ENCODE measurements around the gene ERBB4.

The ERBB4 gene

DNA sequence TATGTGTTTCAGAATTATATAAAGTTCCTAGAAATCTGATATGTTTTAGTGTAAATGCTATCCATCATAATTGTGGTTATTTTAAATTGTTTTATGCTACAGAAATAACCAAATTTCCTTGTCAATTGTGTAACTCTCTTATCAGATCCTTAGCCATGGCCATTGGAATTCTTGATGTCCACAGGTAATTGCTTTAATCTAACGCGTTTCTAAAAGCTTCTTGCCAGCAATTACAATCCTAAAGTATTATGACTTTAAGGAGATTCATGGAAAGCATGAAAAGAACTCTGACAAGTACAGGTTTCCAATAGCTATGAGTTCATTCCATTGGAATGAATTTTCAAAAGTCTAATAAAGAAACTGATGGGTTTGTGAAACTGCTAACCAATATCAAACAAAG, 472.1 kb downstream of the ERBB4 start:
- TF ChIP-seq JUND (IDR thresholded peaks at IDR 0.05; ENCODE audit: low read depth), result no peak
- DNase-seq (ENCODE audit: low read depth in 1 of 2, low spot score in 1 of 2), result no peak
- in situ Hi-C loops (cut with HindIII; ENCODE audit: low pct_unique_long_range_greater_than_20kb, low sequenced_read_pairs), result no loop called here

DNA sequence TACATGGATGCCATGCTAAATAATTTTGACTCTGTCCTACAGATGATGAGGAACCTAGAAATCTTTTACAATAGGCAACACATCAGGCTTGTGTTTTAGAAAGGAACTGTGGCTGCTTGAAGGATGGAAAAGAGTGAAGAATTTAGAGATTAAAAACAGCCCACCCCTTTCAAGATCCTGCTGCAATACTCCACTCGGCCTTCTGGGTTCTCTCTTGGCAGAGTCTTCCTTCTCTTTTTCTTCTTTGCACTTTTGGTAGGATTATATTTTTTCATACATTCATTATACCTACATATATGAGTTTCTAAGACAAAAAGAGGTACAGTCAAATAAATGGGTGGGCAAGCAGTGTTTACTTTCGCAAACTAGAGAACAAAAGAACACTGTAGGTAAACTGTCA, 474.3 kb downstream of the ERBB4 start:
- in situ Hi-C loops (cut with HindIII; ENCODE audit: low pct_unique_long_range_greater_than_20kb, low sequenced_read_pairs), result no loop called here
- no peak for TF ChIP-seq JUND (IDR thresholded peaks at IDR 0.05; ENCODE audit: low read depth)
- DNase-seq (ENCODE audit: low read depth in 1 of 2, low spot score in 1 of 2), result no peak

DNA sequence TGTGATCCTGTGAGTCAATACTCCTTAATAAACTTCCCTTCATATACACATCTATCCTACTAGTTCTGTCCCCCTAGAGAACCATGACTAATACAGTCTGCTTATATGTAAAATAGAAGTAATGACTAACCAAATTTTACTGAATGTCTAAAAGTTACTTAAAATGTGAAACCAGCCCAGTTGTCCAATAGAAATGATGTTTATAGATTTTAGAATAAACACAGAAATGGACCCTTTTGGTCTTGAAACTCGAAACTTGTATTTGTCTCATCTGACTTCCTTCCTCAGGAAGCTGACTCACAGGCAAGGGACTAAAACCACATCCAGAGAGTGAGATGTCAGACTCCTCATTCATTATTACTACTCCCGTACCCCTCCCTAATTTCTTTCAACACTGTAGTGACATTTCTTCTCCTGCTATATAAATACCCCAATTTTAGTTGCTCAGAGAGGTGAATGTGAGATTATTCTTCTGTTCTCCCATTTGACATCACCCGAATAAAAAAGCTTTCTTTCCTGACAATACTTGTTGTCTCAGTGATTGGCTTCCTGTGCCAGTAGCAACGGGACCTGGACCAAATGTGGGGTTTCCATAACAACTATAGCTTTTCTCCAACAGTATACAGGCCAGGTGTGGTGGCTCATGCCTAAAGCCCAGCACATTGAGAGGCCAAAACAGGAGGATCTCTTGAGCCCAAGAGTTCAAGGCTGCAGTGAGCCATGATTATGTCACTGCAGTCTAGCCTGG, 486.0 kb downstream of the ERBB4 start:
- DNase-seq (ENCODE audit: low read depth in 1 of 2, low spot score in 1 of 2), result no peak
- in situ Hi-C loops (cut with HindIII; ENCODE audit: low pct_unique_long_range_greater_than_20kb, low sequenced_read_pairs), result no loop called here
- TF ChIP-seq JUND (IDR thresholded peaks at IDR 0.05; ENCODE audit: low read depth), result no peak

DNA sequence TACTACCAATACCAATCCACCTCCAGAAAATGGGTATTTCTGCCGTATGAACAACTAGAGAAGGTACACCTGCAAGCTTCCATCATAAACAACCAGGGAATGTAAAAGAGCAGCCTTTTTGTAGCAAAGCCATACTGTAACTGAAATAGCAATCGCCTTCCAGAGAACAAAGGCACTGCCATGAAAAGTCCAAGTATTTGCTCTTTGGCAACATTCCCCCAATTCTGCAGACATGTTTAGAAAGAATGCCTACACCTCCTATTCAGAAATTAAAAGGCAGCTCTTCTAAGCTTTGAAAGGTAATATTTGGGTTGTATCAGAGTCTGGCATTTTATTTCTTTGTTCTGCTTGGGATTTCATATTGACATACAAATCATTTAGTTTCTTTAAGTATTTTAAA, 487.7 kb downstream of the ERBB4 start:
- no peak for DNase-seq (ENCODE audit: low read depth in 1 of 2, low spot score in 1 of 2)
- TF ChIP-seq JUND (IDR thresholded peaks at IDR 0.05; ENCODE audit: low read depth), result no peak

DNA sequence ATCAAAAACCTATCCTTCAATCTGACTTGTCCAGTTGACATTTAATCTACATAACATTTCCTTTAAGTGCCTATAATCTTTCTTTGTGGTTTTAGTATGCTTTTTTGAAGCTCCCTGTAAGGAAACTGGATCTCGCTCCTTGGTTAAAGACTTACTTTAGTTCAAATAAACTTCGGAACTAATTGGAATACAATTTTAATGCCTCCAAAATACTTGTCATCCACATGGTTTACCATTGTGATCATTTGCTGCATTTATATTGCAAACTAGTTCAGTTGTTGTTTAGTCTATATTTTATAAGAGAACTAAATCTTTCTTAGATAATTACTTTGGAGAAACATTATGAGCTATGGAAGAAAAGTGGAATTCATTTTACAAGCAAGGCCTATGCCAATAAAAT, 496.0 kb downstream of the ERBB4 start:
- in situ Hi-C loops (cut with HindIII; ENCODE audit: low pct_unique_long_range_greater_than_20kb, low sequenced_read_pairs), result no loop called here
- no peak for DNase-seq (ENCODE audit: low read depth in 1 of 2, low spot score in 1 of 2)
- TF ChIP-seq JUND (IDR thresholded peaks at IDR 0.05; ENCODE audit: low read depth), result no peak

More for the DNA sequence above, 487.7 kb downstream of the ERBB4 start:
- in situ Hi-C loops (cut with HindIII; ENCODE audit: low pct_unique_long_range_greater_than_20kb, low sequenced_read_pairs), result no loop called here

DNA sequence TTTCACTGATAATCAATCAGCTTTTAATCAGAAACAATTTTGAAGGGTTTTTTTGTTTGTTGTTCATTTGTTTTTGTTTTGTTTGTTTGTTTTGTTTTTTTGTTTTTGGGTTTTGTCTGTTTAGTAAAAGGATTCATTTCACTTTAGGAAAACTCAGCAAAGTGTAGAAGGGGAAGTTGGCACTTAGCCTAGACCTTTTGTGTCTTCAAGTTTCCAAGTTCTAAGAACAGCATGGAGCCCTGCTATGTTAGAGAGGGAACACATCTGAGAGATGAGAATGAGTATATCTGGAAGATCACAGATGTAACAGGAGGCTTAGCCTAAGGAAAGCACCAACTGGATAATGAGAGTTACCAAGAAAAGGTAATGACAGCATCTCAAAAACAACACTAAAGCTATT, 501.5 kb downstream of the ERBB4 start:
- TF ChIP-seq JUND (IDR thresholded peaks at IDR 0.05; ENCODE audit: low read depth), result no peak
- DNase-seq (ENCODE audit: low read depth in 1 of 2, low spot score in 1 of 2), result no peak
- in situ Hi-C loops (cut with HindIII; ENCODE audit: low pct_unique_long_range_greater_than_20kb, low sequenced_read_pairs), result no loop called here

DNA sequence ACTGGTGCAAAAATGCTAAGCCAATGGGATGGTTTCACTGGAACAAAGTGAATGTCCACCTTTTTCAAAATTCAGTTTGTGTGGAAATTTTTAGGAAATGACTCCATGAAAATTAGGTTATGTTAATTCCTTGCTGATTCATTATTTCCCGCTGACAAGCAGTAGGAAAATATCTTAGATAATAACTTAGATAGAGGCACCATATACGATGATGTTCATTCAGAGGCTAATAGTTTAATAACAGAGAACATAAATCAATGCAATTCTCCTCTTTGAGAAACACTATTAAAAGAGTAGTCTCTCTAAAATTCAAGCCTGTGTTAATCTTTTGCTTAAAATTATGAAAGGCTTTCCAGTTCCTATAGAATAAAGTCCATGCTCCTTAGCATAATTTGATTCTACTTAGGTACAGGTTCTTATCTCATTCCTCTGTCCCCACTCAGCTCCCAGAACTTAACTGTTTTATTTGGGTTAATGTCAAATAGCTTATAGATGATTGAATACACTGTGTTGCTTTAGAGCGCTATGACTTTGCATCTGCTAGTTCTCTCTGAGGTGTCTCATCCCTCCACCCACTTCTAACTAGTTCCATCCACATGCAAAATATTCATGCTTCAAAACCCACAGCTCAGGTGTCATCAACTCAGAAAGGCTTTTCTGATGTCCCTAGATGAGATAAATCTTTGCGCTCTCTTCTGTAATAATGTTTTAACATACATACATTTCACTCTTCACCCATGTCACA, 503.6 kb downstream of the ERBB4 start:
- DNase-seq (ENCODE audit: low read depth in 1 of 2, low spot score in 1 of 2), result no peak
- in situ Hi-C loops (cut with HindIII; ENCODE audit: low pct_unique_long_range_greater_than_20kb, low sequenced_read_pairs), result no loop called here
- no peak for TF ChIP-seq JUND (IDR thresholded peaks at IDR 0.05; ENCODE audit: low read depth)

DNA sequence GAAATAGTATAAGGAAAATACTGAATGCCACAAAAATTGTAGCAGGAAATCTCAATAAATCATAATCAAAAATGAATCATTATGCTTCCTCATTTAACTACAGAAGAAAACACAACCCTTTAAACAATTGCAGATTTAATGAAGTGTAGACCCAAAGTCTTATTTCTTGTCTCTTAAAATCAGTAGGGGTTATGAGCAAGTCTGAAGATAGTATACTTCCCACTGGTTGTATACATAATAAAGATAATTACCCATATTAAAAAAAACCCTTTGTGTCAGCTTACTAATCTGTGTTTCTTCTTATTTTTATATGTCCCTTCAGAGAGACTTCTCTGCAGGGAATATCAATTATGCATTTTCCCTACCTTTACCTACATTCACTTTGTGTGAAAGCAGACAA, 504.7 kb downstream of the ERBB4 start:
- in situ Hi-C loops (cut with HindIII; ENCODE audit: low pct_unique_long_range_greater_than_20kb, low sequenced_read_pairs), result no loop called here
- DNase-seq (ENCODE audit: low read depth in 1 of 2, low spot score in 1 of 2), result no peak
- no peak for TF ChIP-seq JUND (IDR thresholded peaks at IDR 0.05; ENCODE audit: low read depth)

DNA sequence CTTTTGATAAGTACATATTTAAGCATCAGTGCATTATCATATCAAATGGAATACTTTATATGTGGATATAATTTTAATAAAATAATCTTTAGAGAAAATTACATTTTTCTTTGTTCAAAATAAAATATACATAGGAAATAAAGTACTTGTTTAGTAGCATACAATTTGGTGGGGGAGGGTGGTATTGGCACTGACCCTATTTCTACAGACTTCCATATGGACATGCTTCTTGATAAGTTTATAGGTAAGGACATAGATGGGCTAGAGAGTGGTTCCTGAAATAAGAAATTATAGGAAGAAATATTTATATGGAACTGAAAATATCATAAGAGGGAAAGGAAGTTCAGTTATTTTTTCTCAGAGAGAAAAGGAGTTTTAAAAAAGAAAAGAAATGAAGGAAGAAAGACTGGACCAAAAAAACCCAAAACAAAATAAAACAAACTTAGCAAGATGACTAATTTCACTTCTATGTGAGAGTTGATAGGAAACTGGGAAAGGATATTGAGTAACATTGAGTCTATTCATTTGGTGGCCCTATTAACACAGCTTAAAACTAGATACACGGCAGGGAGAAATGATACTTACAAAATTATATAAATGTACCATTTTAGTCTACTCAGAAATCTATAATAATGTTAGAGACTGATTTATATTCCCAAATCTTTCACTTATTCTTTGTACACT, 505.9 kb downstream of the ERBB4 start:
- no peak for TF ChIP-seq JUND (IDR thresholded peaks at IDR 0.05; ENCODE audit: low read depth)
- in situ Hi-C loops (cut with HindIII; ENCODE audit: low pct_unique_long_range_greater_than_20kb, low sequenced_read_pairs), result no loop called here
- no peak for DNase-seq (ENCODE audit: low read depth in 1 of 2, low spot score in 1 of 2)

DNA sequence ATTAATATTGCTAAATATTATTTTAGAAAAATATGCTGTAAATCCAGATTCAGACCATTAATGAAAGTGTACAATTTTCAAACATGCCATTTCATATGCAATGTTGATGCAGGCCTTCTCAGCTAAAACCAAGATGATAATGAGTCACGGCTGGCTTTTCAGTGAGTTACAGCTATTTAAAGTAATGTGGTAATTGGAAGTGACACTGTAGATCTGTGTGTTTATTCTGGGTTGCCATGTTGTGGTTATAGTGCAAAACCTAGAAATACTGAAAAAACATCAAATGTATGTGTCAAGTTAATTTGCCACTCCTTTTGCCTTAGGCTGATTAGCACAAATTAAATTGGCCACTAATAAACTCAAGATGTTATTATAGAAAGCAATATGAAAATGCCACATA, 506.6 kb downstream of the ERBB4 start:
- no peak for TF ChIP-seq JUND (IDR thresholded peaks at IDR 0.05; ENCODE audit: low read depth)
- in situ Hi-C loops (cut with HindIII; ENCODE audit: low pct_unique_long_range_greater_than_20kb, low sequenced_read_pairs), result no loop called here
- no peak for DNase-seq (ENCODE audit: low read depth in 1 of 2, low spot score in 1 of 2)

DNA sequence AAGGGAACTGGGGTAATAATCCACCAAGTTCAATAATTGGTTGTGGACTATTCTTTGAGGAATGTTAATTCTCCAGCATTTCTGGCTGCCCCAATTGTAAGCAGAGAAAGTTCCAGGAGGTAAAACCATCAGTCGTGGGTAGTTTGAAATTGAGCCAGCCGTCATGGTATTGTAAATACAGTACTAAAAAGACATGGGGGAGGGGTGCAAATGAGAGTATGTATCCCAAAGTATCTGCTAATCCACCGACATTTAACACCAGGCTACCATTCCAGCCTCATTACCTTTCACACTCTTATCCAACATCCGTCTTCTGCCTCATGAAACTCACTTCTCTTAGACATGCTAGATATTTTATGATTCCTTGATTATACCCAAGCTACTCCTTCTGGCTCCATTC, 507.9 kb downstream of the ERBB4 start:
- no peak for DNase-seq (ENCODE audit: low read depth in 1 of 2, low spot score in 1 of 2)
- TF ChIP-seq JUND (IDR thresholded peaks at IDR 0.05; ENCODE audit: low read depth), result no peak
- in situ Hi-C loops (cut with HindIII; ENCODE audit: low pct_unique_long_range_greater_than_20kb, low sequenced_read_pairs), result no loop called here

DNA sequence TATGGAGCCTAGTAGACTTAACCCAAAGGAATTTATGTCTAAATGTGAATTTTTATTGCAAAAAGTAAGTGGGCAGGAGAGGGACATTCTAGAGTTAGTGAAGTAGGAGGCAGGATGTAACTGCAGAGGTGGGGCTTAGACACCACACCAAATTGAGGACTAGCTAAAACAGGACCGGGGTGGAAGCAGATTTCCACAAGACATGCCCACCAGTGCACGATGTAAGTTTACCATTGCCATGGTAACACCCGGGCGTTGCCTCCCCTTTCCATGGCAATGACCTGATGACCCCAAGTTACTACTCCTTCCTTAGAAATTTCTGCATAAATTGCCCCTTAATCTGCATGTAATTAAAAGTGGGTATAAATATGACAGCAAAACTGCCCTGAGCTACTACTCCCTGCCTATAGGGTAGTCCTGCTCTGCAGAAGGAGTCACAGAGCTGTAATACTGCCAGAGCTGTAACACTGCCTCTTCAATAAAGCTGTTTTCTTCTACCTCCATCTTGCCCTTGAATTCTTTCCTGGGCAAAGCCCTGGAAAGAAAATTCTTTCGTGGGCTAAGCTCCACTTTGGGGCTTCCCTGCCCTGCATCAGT, 509.7 kb downstream of the ERBB4 start:
- no peak for TF ChIP-seq JUND (IDR thresholded peaks at IDR 0.05; ENCODE audit: low read depth)
- DNase-seq (ENCODE audit: low read depth in 1 of 2, low spot score in 1 of 2), result no peak
- in situ Hi-C loops (cut with HindIII; ENCODE audit: low pct_unique_long_range_greater_than_20kb, low sequenced_read_pairs), result no loop called here
